Measurements from ENCODE around the gene XYLT2.

The XYLT2 gene

DNA sequence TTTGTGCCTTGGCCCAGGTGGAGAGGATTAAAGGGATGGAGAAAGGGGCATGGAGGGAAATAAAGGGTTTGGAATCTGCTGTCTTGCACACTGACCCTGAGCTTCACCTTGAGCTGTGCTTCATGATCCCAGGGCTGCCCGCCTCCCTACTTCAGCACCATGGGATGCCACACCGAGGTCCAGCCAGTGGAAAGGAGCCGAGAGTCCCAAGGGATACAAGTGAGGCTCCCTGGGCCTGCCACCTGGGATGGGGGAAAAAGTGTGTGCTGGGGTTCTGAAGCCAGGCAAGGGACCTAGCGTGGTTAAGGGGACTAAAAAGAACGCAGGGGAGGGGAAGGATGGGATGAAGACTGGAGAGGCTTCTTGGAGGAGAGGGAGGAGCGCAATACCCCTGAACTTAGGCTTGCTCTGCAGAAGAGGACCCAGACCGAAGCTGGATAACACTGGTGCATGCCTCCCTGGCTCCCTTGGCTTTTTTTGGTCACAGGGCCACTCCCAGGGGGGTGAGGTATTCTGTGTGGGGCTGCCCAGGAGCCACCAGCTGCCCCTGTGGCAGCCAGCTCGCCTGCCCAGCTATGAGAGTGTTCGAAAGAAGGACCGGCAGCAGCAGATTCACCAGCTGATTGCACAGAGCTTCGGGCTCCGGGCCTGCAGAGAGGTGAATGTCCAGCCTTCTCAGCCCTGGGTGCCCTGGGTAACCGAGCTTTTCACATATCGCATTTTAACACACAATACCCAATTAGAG, 19.9 kb downstream of the XYLT2 start:
- FAIRE-seq, result no peak

- FAIRE-seq, result no peak
These were observed 21.5 kb downstream of the XYLT2 start for GRCh38 chr17:50367401-50367800.

DNA sequence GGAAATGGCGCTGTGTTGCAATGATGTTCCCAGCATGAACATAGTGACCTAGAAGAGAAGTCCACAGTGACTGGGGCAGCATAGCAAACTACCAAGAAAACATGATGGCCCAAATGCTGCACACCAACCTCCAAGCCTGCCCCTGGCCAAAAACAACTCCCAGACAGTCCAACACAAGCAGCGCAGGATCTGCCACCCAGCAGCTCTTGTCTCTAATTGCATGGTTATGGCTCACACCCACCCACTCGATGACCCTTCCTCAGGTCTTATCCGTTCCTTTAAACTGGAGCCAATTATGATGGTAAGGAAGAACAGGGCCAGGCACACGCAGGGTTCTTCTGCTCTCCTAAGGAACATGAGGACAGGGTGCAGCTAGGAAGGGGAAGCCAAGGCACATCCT, 24.1 kb downstream of the XYLT2 start:
- no peak for FAIRE-seq

GRCh38 chr17:50371526-50371925, 25.6 kb downstream of the XYLT2 start:
- FAIRE-seq, result no peak

GRCh38 chr17:50372222-50372757, 26.4 kb downstream of the XYLT2 start:
- no peak for FAIRE-seq

DNA sequence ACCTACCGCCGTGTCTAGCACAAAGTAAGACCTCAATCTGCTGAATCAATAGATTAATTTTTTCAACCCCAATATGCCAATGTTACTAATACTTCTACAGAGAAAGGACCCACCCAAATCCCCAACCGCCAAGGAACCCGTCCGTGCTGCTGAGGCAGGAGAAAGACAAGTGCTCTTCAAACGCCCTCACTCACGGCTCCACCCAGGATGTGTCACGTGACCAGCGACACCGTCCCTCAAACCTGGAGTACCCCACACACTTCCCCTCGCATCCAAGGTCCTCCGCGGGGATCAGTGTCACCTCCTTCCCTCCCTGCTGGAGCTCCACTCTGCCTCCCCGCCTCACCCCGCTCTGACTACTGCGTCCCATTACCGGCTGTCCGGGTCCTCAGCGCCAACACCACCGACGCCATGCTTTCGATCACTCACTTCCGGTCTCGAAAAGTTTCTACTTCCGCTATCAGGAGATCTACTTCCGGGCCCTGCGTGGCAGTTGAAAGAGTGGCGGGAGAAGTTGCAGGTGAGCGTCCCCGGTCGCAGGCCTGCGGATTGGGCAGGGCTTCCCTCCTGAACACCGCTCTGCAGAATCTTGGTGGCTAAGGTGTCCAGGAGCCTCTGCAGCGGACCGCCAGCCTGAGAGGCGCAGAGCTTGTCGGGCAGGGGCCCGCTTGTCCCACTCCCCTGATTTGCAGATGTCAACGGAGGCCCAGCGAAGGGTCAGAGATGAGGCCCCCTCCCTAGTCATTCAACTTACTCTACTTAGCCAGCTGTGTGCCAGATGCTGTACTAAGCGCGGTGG, 27.0 kb downstream of the XYLT2 start, which contains the start of the genes EME1 and MRPL27:
Gene EME1, plus strand, starts transcription at position 472 of the 799 bp plus-strand sequence. CDS start 1,980 bp downstream, outside the sequence.
Gene MRPL27, minus strand, starts transcription at position 427 of the 799 bp plus-strand sequence. Its CDS starts 14 bp downstream, at position 413.
- FAIRE-seq, result no peak

DNA sequence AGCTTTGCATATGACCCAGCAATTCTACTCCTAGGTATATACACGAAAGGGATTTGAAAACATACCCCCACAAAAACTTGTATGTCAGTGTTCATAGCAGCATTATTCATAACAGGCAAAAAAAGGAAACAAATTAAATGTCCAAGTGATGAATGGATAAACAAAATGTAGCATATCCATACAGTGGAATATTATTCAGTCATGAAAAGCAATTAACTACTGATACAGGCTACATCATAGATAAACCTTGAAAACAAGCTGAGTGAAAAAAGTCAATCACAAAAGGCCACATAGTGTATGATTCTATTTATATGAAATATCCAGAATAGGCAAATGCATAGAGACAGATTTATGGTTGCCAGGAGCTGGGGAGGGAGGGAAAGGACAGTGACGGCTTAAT, 27.8 kb downstream of the XYLT2 start:
- no peak for FAIRE-seq

- no peak for FAIRE-seq
These were observed 30.1 kb downstream of the XYLT2 start for GRCh38 chr17:50375858-50376538.

DNA sequence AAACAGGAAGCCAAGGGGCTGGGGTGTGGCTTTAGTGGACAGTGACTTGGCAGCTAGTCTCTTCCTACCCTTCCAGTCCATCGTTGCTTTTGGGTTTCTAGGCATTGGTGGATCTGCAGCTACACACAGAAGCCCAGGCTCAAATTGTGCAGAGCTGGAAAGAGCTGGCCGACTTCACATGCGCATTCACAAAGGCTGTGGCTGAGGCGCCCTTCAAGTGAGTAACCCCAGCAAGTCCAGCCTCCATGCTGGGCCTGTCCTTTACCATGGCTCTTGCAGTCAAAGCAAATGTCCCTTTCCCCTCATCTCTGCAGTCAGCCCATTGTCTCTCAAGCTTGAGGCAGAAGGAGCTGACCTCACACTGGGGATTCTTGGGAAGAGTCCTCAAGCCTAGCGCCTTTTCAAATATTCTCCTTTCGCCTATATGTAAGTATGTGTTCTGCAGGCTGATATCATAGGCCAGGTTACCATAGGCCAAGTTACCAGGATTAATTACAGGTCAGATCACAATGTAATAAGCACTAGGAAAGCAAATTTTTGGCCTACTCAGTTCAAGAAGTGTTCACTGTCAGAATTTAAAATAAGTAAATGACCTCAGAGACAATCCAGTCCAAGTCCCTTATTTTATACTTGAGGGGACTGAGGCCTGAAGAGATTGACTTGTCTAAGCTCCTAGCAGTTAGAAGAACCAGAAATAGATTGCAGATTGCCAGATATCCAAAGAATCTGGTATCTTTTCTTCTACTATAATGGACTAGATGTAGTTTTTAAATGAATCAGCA, 33.6 kb downstream of the XYLT2 start:
- FAIRE-seq, result no peak

- no peak for FAIRE-seq
These were observed 34.7 kb downstream of the XYLT2 start for GRCh38 chr17:50380369-50381259.

GRCh38 chr17:50381260-50381815, 35.4 kb downstream of the XYLT2 start:
- no peak for FAIRE-seq

GRCh38 chr17:50381920-50382319, 36.0 kb downstream of the XYLT2 start:
- no peak for FAIRE-seq

DNA sequence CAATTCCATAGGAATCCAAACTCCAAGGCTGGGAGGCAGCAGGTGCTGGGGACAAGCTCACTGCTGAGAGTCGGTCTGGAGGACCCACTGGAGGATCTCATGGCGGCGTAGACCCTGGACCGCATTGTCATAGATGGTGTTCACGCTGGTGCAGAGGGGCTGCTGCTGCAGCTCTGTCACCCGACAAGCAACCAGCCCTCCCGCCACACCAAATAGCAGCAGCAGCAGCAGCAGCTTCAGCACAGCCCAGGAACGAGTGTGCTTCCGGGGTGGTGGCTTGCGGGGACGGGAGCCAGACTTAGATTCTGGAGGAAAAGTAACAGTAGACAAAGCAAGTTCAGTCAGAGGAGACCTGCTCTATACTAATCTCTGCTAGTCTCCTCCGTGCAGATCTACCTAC, 37.0 kb downstream of the XYLT2 start:
- no peak for FAIRE-seq

- no peak for FAIRE-seq
These were observed 40.6 kb downstream of the XYLT2 start for GRCh38 chr17:50386510-50386909.

DNA sequence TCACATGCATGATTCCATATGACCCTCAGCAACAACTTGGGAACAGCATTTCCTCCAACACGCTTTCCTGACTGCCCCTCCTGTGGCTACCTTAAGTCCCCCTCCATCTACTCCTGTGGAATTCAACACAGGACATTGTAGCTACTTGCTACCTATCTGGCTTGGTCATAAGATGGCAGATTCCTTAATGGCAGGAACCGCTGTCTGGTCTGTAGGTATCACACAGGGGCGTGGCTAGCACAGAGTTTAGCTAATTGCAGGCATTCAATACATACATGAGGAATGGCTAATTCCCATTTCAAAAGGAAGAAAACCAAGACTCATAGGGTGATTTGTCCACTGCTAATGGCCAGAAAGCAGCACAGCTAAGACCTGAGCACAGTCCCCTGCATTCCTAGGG, 42.8 kb downstream of the XYLT2 start:
- no peak for FAIRE-seq

DNA sequence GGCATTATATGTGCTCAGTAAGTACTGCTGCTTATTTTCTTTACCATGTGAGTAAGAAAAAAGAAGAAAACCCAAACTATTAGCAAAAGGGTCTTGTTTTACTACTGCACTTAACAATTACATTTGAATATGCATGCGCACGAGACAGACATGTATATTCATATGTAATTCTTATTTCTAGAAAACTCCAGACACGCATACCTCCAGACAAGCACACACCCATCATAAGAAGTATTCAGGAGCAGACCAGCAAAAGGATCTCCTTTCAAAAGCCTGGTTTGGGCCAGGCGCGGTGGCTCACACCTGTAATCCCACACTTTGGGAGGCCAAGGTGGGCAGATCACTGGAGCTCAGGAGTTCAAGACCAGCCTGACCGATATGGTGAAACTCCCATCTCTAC, 43.6 kb downstream of the XYLT2 start:
- no peak for FAIRE-seq

DNA sequence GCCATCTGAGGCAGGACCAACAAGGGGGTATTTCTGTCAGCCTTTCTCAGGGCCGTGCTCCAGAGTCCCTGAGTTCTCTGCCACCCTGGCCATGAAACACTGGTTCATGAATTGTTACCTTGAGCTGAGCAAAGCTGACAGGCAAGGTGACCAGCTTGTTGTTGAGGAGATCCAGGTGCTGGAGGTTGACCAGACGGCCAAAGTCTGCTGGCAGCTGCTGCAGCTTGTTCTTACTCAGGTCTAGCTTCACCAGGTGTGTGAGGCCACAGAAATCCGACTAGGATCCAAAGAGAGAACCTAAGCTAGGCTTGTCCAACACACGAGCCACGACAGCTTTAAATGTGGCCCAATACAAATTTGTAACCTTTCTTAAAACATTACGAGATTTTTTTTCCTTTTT, 46.7 kb downstream of the XYLT2 start:
- FAIRE-seq, result no peak

GRCh38 chr17:50393700-50394099, 47.8 kb downstream of the XYLT2 start:
- FAIRE-seq, result no peak

GRCh38 chr17:50394711-50395110, 48.8 kb downstream of the XYLT2 start:
- FAIRE-seq, result no peak

DNA sequence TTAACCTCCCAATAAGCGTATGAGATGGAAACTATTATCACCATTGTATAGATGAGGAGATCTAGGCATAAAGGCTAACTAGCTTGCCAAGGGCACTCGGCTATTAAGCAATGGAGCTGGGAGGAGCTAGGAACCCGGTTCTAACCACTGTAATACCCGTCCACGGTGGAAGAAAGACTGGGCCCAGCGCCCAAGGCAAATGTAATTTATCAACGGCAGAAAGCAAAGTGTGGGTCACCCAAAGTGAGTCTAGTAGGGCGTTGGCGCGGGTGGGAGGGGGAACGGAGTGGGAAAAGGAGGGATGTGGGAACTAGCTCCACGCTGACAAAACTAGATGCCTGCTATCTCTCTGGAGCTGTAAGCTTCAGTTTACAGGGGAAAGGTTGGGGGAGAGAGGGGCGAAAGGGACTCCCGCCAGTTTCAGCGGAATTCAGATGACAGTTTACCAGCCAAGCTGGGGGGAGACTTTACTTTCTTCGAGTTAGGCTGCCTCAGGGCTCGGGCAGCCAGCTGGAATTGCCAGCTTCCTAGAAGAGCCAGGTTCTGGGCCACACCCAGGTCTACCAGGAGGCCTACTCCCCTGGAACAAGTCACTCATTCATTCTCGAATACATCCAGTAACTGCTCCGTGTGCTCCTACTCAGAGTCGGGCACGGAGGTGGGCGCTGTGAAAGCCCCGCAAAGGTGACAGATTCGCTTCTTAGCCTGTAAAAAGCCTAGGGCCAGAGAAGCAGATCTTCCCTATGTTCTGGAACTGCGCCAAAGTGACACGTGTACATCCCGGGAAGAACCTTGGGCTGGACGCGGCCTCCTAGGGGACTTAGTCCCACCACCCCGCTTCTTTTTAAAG, 50.6 kb downstream of the XYLT2 start:
- FAIRE-seq, result no peak

All from colon (tissue), 2 donors.